Fibroblast of mammary gland (primary cell): ENCODE data around the gene IL19.

Source experiments
- DNase-seq: peaks from one replicate; pipeline ENCODE4 v3.0.0-alpha.2; 2010; ENCODE audit warnings: low read depth
- H3K4me3 ChIP-seq: 2 replicates; pipeline ENCODE4 v1.5.1; 2011; ENCODE audit warnings: low read depth, mild to moderate bottlenecking, low read length, moderate library complexity; ENCODE audit not compliant: control insufficient read depth
- CTCF ChIP-seq: conservative IDR thresholded peaks from 2 replicates; pipeline ENCODE4 v1.5.1; 2011; ENCODE audit warnings: low read depth, low read length, inconsistent platforms; ENCODE audit not compliant: control insufficient read depth, insufficient read depth

Gene IL19

GRCh38 chr1:206734499-206735142, 36.0 kb upstream of the IL19 start:
- DNase-seq = peak; percentile 51
- peak; percentile 83 for TF ChIP-seq CTCF
- no peak overlapping the region for H3K4me3 ChIP-seq

DNA sequence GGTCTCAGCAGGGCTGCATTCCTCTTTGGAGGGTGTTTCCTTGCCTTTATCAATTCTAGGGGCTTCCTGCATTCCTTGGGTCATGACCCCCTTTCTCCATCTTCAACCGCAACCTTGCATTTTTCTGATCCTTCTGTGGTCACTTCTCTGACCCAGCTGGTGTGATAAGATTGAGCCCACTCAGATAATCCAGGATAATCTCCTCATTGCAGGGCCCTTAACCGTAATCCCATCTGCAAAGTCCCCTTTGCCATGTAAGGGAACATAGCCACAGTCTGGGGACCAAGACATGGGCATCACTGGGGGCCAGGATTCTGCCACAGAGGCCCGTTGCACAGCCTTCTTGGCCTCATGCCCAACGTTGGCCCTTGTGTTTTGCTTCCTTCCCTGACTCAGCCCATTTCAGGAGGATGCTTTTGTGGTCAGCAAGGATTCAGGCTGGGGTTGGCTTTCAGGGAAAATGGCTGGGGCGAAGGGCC, 35.0 kb upstream of the IL19 start:
- no peak overlapping the region for H3K4me3 ChIP-seq
- peak; percentile 43 for DNase-seq
- no peak for TF ChIP-seq CTCF

DNA sequence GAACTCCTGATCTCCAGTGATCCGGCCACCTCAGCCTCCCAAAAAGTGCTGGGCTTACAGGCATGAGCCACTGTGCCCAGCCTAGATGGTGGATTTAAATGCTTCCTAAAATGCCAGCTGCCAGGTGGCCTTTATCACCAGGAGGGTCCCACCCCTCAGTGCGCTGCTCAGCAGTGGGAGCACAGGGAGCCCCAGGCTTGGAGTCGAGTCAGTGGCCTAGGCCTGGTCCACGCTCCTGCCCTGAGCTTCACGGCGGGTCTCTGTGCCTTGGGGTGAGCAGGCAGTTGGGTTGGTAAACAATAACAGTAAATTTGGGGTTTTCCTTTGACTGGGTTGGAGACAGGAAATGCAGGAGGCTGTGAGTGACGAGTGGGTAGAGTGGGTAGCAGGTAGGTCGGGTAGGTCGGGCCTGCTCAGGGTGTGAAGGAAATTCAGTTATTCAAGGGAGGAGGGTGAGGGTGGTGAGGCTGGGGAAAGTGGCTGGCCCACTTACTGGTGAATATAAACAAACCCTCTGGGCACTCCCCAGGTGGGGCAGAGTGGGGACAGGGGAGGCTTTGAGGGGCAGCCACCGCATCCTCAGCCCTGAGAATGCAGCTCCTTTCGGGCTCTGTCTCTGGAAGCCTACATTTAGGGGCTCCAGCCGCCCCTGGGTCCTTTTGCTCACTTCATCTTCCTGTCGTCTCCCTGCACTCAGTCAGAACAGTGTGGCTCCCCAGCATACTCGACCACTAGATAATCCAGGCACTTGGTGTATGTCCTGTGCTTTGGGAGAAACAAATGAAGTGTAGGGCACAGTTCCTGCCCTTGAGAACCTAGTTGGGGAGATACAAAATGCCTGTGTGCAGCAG, 33.5 kb upstream of the IL19 start:
- DNase-seq = no peak
- no peak overlapping the region for H3K4me3 ChIP-seq
- TF ChIP-seq CTCF = no peak

- DNase-seq = no peak
- H3K4me3 ChIP-seq = no peak overlapping the region
- TF ChIP-seq CTCF = no peak
Measured at GRCh38 chr1:206737729-206738201, 32.8 kb upstream of the IL19 start.

GRCh38 chr1:206738370-206739366, 31.9 kb upstream of the IL19 start:
- peak; percentile 27 for DNase-seq
- H3K4me3 ChIP-seq = no peak overlapping the region
- TF ChIP-seq CTCF = peak; percentile 23
